Caco-2 (cell line): ENCODE measurements around the gene P4HTM. TPM values are rescaled to one million over a fixed set of nuclear protein-coding genes. Genes with fewer than 3 reads are reported as not detected.

ENCODE experiments used
- BruUV-seq: library from RNA; stranded (reverse); fragments of 400-500 nt; replicated peaks from 2 replicates; lab custom pipeline; 2021; lab: Mats Ljungman, UMichigan
- CTCF ChIA-PET: fragments of 300-600 bp; sonication (Branson Sonifier 250); formaldehyde crosslinking; loops from one replicate; lab custom pipeline; 2022; ENCODE audit warnings: antibody characterized with exemption; lab: Charles Lee
- POLR2A ChIA-PET: fragments of 300-600 bp; sonication (Branson Sonifier 250); formaldehyde crosslinking; loops from one replicate; lab custom pipeline; 2022; ENCODE audit warnings: antibody characterized with exemption; lab: Charles Lee
- DNase-seq, 2 experiments: peaks; one replicate each; pipeline versions ENCODE4 v3.0.0 to v3.0.0-alpha.2; 2020 to 2022
- H3K27me3 ChIP-seq: replicated peaks from 2 replicates; pipeline ENCODE4 v1.6.0; 2011; ENCODE audit warnings: low read length; ENCODE audit not compliant: control insufficient read depth, insufficient read depth
- H3K36me3 ChIP-seq: 2 replicates; pipeline ENCODE4 v1.5.1; 2011; ENCODE audit warnings: low read length; ENCODE audit not compliant: control insufficient read depth, insufficient read depth
- H3K4me1 ChIP-seq: fragments of 250-450 bp; sonication (Bioruptor Pico); 2 replicates; pipeline ENCODE4 v1.5.1; 2020; ENCODE audit warnings: mild to moderate bottlenecking
- H3K4me3 ChIP-seq: 2 replicates; pipeline ENCODE4 v1.5.1; 2011; ENCODE audit warnings: low read depth, mild to moderate bottlenecking, control low read depth, low read length
- H3K9me3 ChIP-seq: fragments of 250-450 bp; sonication (Bioruptor Pico); 2 replicates; pipeline ENCODE4 v1.5.1; 2020; ENCODE audit warnings: mild to moderate bottlenecking, moderate library complexity
- H3K27ac Mint-ChIP-seq: one replicate; pipeline ENCODE4 v1.8.0; 2022; ENCODE audit warnings: mixed read lengths; ENCODE audit not compliant: unreplicated experiment
- H3K27me3 Mint-ChIP-seq: one replicate; pipeline ENCODE4 v1.8.0; 2022; ENCODE audit warnings: mixed read lengths; ENCODE audit not compliant: insufficient read depth, unreplicated experiment
- H3K36me3 Mint-ChIP-seq: one replicate; pipeline ENCODE4 v1.8.0; 2022; ENCODE audit warnings: mild to moderate bottlenecking, mixed read lengths; ENCODE audit not compliant: insufficient read depth, unreplicated experiment
- H3K4me1 Mint-ChIP-seq: one replicate; pipeline ENCODE4 v1.8.0; 2022; ENCODE audit warnings: low read depth, mixed read lengths; ENCODE audit not compliant: unreplicated experiment
- H3K4me3 Mint-ChIP-seq: one replicate; pipeline ENCODE4 v1.8.0; 2022; ENCODE audit warnings: mild to moderate bottlenecking, moderate library complexity, mixed read lengths; ENCODE audit not compliant: unreplicated experiment
- H3K9me3 Mint-ChIP-seq: one replicate; pipeline ENCODE4 v1.8.0; 2022; ENCODE audit warnings: mixed read lengths; ENCODE audit not compliant: unreplicated experiment
- intact Hi-C: fragments of 100-400 bp; cut with micrococcal nuclease; formaldehyde crosslinking; loops from one replicate; pipeline ENCODE4 v1.10.0; 2022; ENCODE audit not compliant: unreplicated experiment
- total RNA-seq: library from RNA; stranded (reverse); gene quantifications from 2 replicates; pipeline ENCODE4 v1.2.3, GENCODE V29; 2022
- TF ChIP-seq, protein P1 (sequence below), 2 experiments: fragments of 200-600 bp in 1 of 2; IDR thresholded peaks; 1 replicate in 1 of 2; 2 replicates in 1 of 2; pipeline versions ENCODE4 v1.5.1 to v1.8.0; 2011 to 2022; ENCODE audit warnings: antibody characterized with exemption in 1 of 2, control low read depth in 1 of 2, inconsistent platforms in 1 of 2, low read depth in 1 of 2, low read length in 1 of 2, mild to moderate bottlenecking in 1 of 2, moderate library complexity in 1 of 2; ENCODE audit not compliant: insufficient read depth in 1 of 2, severe bottlenecking in 1 of 2, unreplicated experiment in 1 of 2

P4HTM gene
- total RNA-seq, 1 experiment from 2014 or later = 24.4 TPM

GRCh38 chr3:48949376-48949717 is 40.7 kb upstream of the P4HTM start:
- no peaks in the 10 kb centered on the region for H3K9me3 ChIP-seq
- no peak overlapping the region for H3K27ac Mint-ChIP-seq
- H3K27me3 ChIP-seq = no peaks in the 10 kb centered on the region
- H3K36me3 Mint-ChIP-seq = peaks cover 27% of the 10 kb centered on the region
- ChIA-PET CTCF (no interaction called here), POLR2A (no interaction called here)
- intact Hi-C loops = no loop called here
- H3K27me3 Mint-ChIP-seq = no peaks in the 10 kb centered on the region
- H3K36me3 ChIP-seq = no peaks in the 10 kb centered on the region
- H3K9me3 Mint-ChIP-seq = no peaks in the 10 kb centered on the region
- TF ChIP-seq, protein P1, sequence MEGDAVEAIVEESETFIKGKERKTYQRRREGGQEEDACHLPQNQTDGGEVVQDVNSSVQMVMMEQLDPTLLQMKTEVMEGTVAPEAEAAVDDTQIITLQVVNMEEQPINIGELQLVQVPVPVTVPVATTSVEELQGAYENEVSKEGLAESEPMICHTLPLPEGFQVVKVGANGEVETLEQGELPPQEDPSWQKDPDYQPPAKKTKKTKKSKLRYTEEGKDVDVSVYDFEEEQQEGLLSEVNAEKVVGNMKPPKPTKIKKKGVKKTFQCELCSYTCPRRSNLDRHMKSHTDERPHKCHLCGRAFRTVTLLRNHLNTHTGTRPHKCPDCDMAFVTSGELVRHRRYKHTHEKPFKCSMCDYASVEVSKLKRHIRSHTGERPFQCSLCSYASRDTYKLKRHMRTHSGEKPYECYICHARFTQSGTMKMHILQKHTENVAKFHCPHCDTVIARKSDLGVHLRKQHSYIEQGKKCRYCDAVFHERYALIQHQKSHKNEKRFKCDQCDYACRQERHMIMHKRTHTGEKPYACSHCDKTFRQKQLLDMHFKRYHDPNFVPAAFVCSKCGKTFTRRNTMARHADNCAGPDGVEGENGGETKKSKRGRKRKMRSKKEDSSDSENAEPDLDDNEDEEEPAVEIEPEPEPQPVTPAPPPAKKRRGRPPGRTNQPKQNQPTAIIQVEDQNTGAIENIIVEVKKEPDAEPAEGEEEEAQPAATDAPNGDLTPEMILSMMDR (IDR thresholded peaks at IDR 0.05; ENCODE audit: insufficient read depth in 1 of 2, low read depth in 1 of 2, low read length in 1 of 2, severe bottlenecking in 1 of 2, unreplicated experiment in 1 of 2) = no peak
- no peak for DNase-seq
- no TSS peak for BruUV-seq
- H3K4me3 ChIP-seq = no peak overlapping the region
- peaks cover 7% of the 10 kb centered on the region for H3K4me1 Mint-ChIP-seq
- H3K4me3 Mint-ChIP-seq = no peak overlapping the region
- no peaks in the 10 kb centered on the region for H3K4me1 ChIP-seq

GRCh38 chr3:48950051-48950450 is 40.0 kb upstream of the P4HTM start:
- no TSS peak for BruUV-seq
- Histone ChIP-seq H3K36me3 (no peaks in the 10 kb centered on the region), H3K27me3 (no peaks in the 10 kb centered on the region), H3K4me3 (no peak overlapping the region), H3K9me3 (no peaks in the 10 kb centered on the region), H3K4me1 (no peaks in the 10 kb centered on the region)
- peaks cover 34% of the 10 kb centered on the region for H3K36me3 Mint-ChIP-seq
- no peak for DNase-seq
- intact Hi-C loops = loop anchor here (10.0 kb wide), 1 partner anchor 265 kb away; the partner anchor contains the start of gene NCKIPSD
- H3K27ac Mint-ChIP-seq = no peak overlapping the region
- CTCF ChIA-PET = interaction anchor here (0.6 kb wide), 1 partner anchor 100 kb away, joined by 3 read pairs; no protein-coding TSS in a partner anchor
- no peaks in the 10 kb centered on the region for H3K27me3 Mint-ChIP-seq
- no peaks in the 10 kb centered on the region for H3K9me3 Mint-ChIP-seq
- POLR2A ChIA-PET = no interaction called here
- H3K4me3 Mint-ChIP-seq = no peak overlapping the region
- peaks cover 7% of the 10 kb centered on the region for H3K4me1 Mint-ChIP-seq
- TF ChIP-seq, protein P1 (IDR thresholded peaks at IDR 0.05; ENCODE audit: insufficient read depth in 1 of 2, low read depth in 1 of 2, low read length in 1 of 2, severe bottlenecking in 1 of 2, unreplicated experiment in 1 of 2) = no peak

DNA sequence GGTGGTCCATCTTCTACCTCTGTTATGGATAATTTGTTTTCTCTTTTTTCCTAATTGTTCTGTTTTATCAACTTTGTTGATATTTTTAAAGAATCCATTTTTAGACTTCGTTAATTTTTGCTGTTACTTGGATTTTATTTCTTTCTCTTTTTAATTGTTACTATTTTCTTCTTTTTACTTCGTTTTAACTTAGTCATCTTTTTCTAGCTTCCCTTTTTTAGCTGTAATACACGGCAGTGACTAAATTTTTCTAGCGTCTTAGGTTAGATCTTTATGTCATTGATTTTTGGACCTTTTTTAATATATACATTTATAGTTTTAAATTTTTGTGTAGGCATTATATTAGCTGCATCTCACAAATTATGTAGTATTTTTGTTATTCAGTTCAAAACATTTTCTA is 38.3 kb upstream of the P4HTM start:
- H3K9me3 ChIP-seq = no peaks in the 10 kb centered on the region
- Mint-ChIP-seq H3K27ac (no peak overlapping the region), H3K9me3 (no peaks in the 10 kb centered on the region), H3K36me3 (peaks cover 45% of the 10 kb centered on the region), H3K27me3 (no peaks in the 10 kb centered on the region), H3K4me1 (peaks cover 7% of the 10 kb centered on the region), H3K4me3 (no peak overlapping the region)
- POLR2A ChIA-PET = no interaction called here
- TF ChIP-seq, protein P1 (IDR thresholded peaks at IDR 0.05; ENCODE audit: insufficient read depth in 1 of 2, low read depth in 1 of 2, low read length in 1 of 2, severe bottlenecking in 1 of 2, unreplicated experiment in 1 of 2) = no peak
- DNase-seq = no peak
- CTCF ChIA-PET = interaction anchor here (1.2 kb wide), 1 partner anchor 254 kb away, joined by 3 read pairs; no protein-coding TSS in a partner anchor
- intact Hi-C loops = loop anchor here (1.0 to 10.0 kb wide), 2 partner anchors 214 to 267 kb away; partner anchors contain the start of gene NCKIPSD
- no peaks in the 10 kb centered on the region for H3K27me3 ChIP-seq
- no TSS peak for BruUV-seq
- H3K36me3 ChIP-seq = no peaks in the 10 kb centered on the region
- H3K4me1 ChIP-seq = no peaks in the 10 kb centered on the region
- no peak overlapping the region for H3K4me3 ChIP-seq
